K562 (cell line): ENCODE measurements around the gene PRR19. TPM values are rescaled to one million over a fixed set of nuclear protein-coding genes. Genes with fewer than 3 reads are reported as not detected.

Experiments used
- ATAC-seq: fragments of 200-7000 bp; cut with Tn5 transposase; 3 replicates; pipeline ENCODE4 v1.9.1; 2020; ENCODE audit warnings: moderate library complexity
- BruUV-seq: library from RNA; stranded (reverse); fragments of 400-500 nt; replicated peaks from 2 replicates; lab custom pipeline; 2021; lab: Mats Ljungman, UMichigan
- CTCF ChIA-PET: fragments of 300-600 bp; formaldehyde crosslinking; extraction: SDS; loops from one replicate; lab custom pipeline; 2021; ENCODE audit warnings: low intra/inter-chr PET ratio; lab: Yijun Ruan, JAX
- POLR2A ChIA-PET: fragments of 300-600, 350-650 bp; sonication (Branson Sonifier 250); formaldehyde crosslinking; extraction: SDS; loops from one replicate; lab custom pipeline; 2021; ENCODE audit warnings: antibody characterized with exemption, inconsistent platforms; lab: Yijun Ruan, JAX
- DNase-seq, 4 experiments: peaks; one replicate each; pipeline versions ENCODE4 v3.0.0 to v3.0.0-alpha.2; 2011 to 2018; ENCODE audit warnings: low spot score in 3 of 4, mixed read lengths in 3 of 4; ENCODE audit errors: extremely low read depth in 1 of 4
- FAIRE-seq: peaks from 2 replicates; lab custom pipeline; 2011; peaks lifted over from hg19 to GRCh38; lab: Jason Lieb, UNC
- H2AFZ ChIP-seq: 2 replicates; pipeline ENCODE4 v1.6.0; 2011; ENCODE audit warnings: low read depth, low read length, control low read depth, inconsistent platforms
- H3K27ac ChIP-seq: fragments of 200-600 bp; 3 replicates; pipeline ENCODE4 v1.8.0; 2011; ENCODE audit warnings: low read depth, mild to moderate bottlenecking, control low read depth, inconsistent platforms, low read length, moderate library complexity, mixed read lengths; ENCODE audit errors: extremely low read depth
- H3K27me3 ChIP-seq, 2 experiments: fragments of 300-600 bp in 1 of 2; 2 replicates in 1 of 2; 3 replicates in 1 of 2; pipeline versions ENCODE4 v1.6.0 to v1.8.0; 2011; ENCODE audit warnings: inconsistent platforms in 2 of 2, low read length in 2 of 2, mild to moderate bottlenecking in 1 of 2, mixed read lengths in 1 of 2, moderate library complexity in 1 of 2; ENCODE audit not compliant: control insufficient read depth in 2 of 2, insufficient read depth in 2 of 2
- H3K36me3 ChIP-seq: fragments of 300-600 bp; 3 replicates; pipeline ENCODE4 v1.8.0; 2011; ENCODE audit warnings: mild to moderate bottlenecking, low read length, inconsistent platforms; ENCODE audit not compliant: control insufficient read depth, insufficient read depth
- H3K4me1 ChIP-seq, 2 experiments: fragments of 200-600 bp in 1 of 2; replicated peaks in 1 of 2; 2 replicates in 1 of 2; 3 replicates in 1 of 2; pipeline versions ENCODE4 v1.5.1 to v1.8.0; 2011; ENCODE audit warnings: inconsistent platforms in 2 of 2, low read length in 2 of 2, mild to moderate bottlenecking in 1 of 2, mixed read lengths in 1 of 2, moderate library complexity in 1 of 2; ENCODE audit not compliant: control insufficient read depth in 2 of 2, insufficient read depth in 2 of 2
- H3K4me2 ChIP-seq: 2 replicates; pipeline ENCODE4 v1.6.1; 2011; ENCODE audit warnings: low read length, control low read depth, inconsistent platforms, mixed read lengths; ENCODE audit not compliant: insufficient read depth
- H3K4me3 ChIP-seq: fragments of 200-600 bp; sonication (generic), shearing (Covaris generic); 2 replicates; pipeline ENCODE4 v1.5.1; 2016; ENCODE audit warnings: control low read depth, inconsistent platforms
- H3K79me2 ChIP-seq: fragments of 200-600 bp; 3 replicates; pipeline ENCODE4 v1.8.0; 2011; ENCODE audit warnings: low read length, inconsistent platforms; ENCODE audit not compliant: control insufficient read depth, insufficient read depth
- H3K9ac ChIP-seq, 2 experiments: 2 replicates each; pipeline versions ENCODE4 v1.6.0 to v1.6.1; 2011; ENCODE audit warnings: low read depth in 2 of 2, low read length in 2 of 2, control low read depth in 1 of 2, inconsistent platforms in 1 of 2, mild to moderate bottlenecking in 1 of 2, mixed read lengths in 1 of 2; ENCODE audit not compliant: insufficient read depth in 1 of 2
- H3K9me1 ChIP-seq: one replicate; pipeline ENCODE4 v1.6.0; 2011; ENCODE audit warnings: inconsistent platforms, mild to moderate bottlenecking, low read length, moderate library complexity; ENCODE audit not compliant: control insufficient read depth, insufficient read depth
- H3K9me3 ChIP-seq: replicated peaks from 2 replicates; pipeline ENCODE4 v1.5.1; 2011; ENCODE audit warnings: low read depth, low read length, inconsistent platforms; ENCODE audit not compliant: control insufficient read depth, insufficient read depth
- H4K20me1 ChIP-seq: replicated peaks from 2 replicates; pipeline ENCODE4 v1.6.1; 2011; ENCODE audit warnings: low read length, inconsistent platforms, mixed read lengths; ENCODE audit not compliant: control insufficient read depth, insufficient read depth
- CEBPB ChIP-seq: fragments of 450-650 bp; IDR thresholded peaks from 2 replicates; pipeline ENCODE4 v1.6.1; 2016; ENCODE audit warnings: missing genetic modification characterization, missing compliant biosample characterization
- DPF2 ChIP-seq: fragments of 450-650 bp; IDR thresholded peaks from 2 replicates; pipeline ENCODE4 v1.6.1; 2016
- PCBP1 ChIP-seq: fragments of 200-400 bp; formaldehyde crosslinking; IDR thresholded peaks from 2 replicates; pipeline ENCODE4 v1.6.1; 2018; ENCODE audit warnings: mild to moderate bottlenecking, low read depth, low read length; ENCODE audit not compliant: poor library complexity, severe bottlenecking
- RBFOX2 ChIP-seq: fragments of 200-400 bp; formaldehyde crosslinking; IDR thresholded peaks from 2 replicates; pipeline ENCODE4 v1.6.1; 2017; ENCODE audit warnings: low read depth, mild to moderate bottlenecking, low read length, moderate library complexity
- WGBS: fragments of 100-300 bp; shearing (Covaris generic); methylation state at CpG from one replicate; pipeline ENCODE4 v1.1.6; 2016; ENCODE audit warnings: low coverage, mixed read lengths; ENCODE audit not compliant: insufficient coverage; ENCODE audit errors: missing lambda C conversion rate; 5-methylcytosine and 5-hydroxymethylcytosine counted together
- in situ Hi-C: fragments of 300-500 bp; cut with MboI; formaldehyde crosslinking; loops from 4 replicates; pipeline ENCODE4 v1.15.0; 2018; ENCODE audit warnings: inconsistent platforms, mixed read lengths
- intact Hi-C: fragments of 100-400 bp; cut with micrococcal nuclease; formaldehyde crosslinking; loops from 2 replicates; pipeline ENCODE4 v1.14.2; 2022
- polyA plus RNA-seq, 8 experiments: library from polyadenylated mRNA; depleted of rRNA in 4 of 8; stranded (reverse) in 5 of 8; unstranded in 3 of 8; fragments of >200 nt; fragmentation: Nextera tagmentation in 2 of 8; fragmentation: Illumina TruSeq in 1 of 8; extraction: Ambion mirVana in 2 of 8; extraction: Trizol in 1 of 8; gene quantifications; 2 replicates each; pipeline versions ENCODE4 v1.2.1 to v1.2.3, GENCODE V29; 2011 to 2014; ENCODE audit warnings: inconsistent platforms in 1 of 8, missing spikeins in 1 of 8
- total RNA-seq, 7 experiments: library from RNA; depleted of rRNA in 6 of 7; stranded (reverse); fragments of >200 nt in 6 of 7; fragmentation: Illumina TruSeq in 2 of 7; extraction: Trizol in 2 of 7; gene quantifications; 2 replicates each; pipeline versions ENCODE4 v1.2.1 to v1.2.3, GENCODE V29; 2011 to 2021; ENCODE audit warnings: low replicate concordance in 1 of 7

The PRR19 gene
- total and polyA plus RNA-seq, 9 of the 15 experiments (the other 6 are each of a cell fraction or from before 2014, with no cell fraction given), result 0.10 to 1.6 (median 0.54) TPM

- no peak overlapping the region for H2AFZ ChIP-seq
- no peak for TF ChIP-seq CEBPB (tag)
- H3K9me3 ChIP-seq, result no peaks in the 10 kb centered on the region
- peaks cover 32% of the 10 kb centered on the region for H3K79me2 ChIP-seq
- no peak overlapping the region for H3K27ac ChIP-seq
- FAIRE-seq (no peak), ATAC-seq (no peak), DNase-seq (no peak)
- H3K27me3 ChIP-seq, result no peaks in the 10 kb centered on the region
- H3K4me2 ChIP-seq, result no peak overlapping the region
- no peaks in the 10 kb centered on the region for H4K20me1 ChIP-seq
- ChIA-PET CTCF (no interaction called here), POLR2A (interaction anchor here (0.9 to 2.9 kb wide), 2 partner anchors 8 to 9 kb away, joined by 3 to 16 read pairs; no protein-coding TSS in a partner anchor)
- no peak overlapping the region for H3K9ac ChIP-seq
- WGBS, result 93% methylated on average over 25 of the region's 35 CpGs
- no TSS peak for BruUV-seq
- in situ Hi-C loops (no loop called here), intact Hi-C loops (no loop called here)
- H3K36me3 ChIP-seq, result peaks cover 55% of the 10 kb centered on the region
- H3K4me3 ChIP-seq, result no peak overlapping the region
- H3K9me1 ChIP-seq, result no peaks in the 10 kb centered on the region
- H3K4me1 ChIP-seq, result peaks cover 17 to 55% of the 10 kb centered on the region in 2 experiments
These were observed 29.9 kb upstream of the PRR19 start for GRCh38 chr19:42271861-42272534.

DNA sequence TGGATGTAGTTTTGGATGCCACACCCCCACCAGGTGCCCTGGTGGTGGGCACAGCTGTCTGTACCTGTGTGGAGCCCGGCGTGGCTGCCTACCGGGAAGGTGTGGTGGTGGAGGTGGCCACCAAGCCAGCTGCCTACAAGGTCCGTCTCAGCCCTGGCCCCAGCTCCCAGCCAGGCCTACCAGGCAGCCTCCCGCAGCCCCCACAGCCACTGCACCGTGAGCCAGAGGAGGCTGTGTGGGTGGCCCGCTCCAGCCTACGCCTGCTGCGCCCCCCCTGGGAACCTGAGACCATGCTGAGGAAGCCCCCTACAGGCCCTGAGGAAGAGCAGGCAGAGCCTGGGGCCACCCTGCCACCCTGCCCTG, 29.4 kb upstream of the PRR19 start:
- ATAC-seq, result no peak
- H3K4me3 ChIP-seq, result no peak overlapping the region
- no peaks in the 10 kb centered on the region for H3K9me3 ChIP-seq
- H3K9me1 ChIP-seq, result no peaks in the 10 kb centered on the region
- ChIA-PET CTCF (no interaction called here), POLR2A (interaction anchor here (0.7 to 0.9 kb wide), 2 partner anchors 10 to 31 kb away, joined by 3 read pairs; no protein-coding TSS in a partner anchor)
- in situ Hi-C loops (no loop called here), intact Hi-C loops (no loop called here)
- H3K27ac ChIP-seq, result no peak overlapping the region
- H3K36me3 ChIP-seq, result peaks cover 57% of the 10 kb centered on the region
- no peak overlapping the region for H3K4me2 ChIP-seq
- 98% methylated on average over 9 of the region's 9 CpGs for WGBS
- FAIRE-seq, result no peak
- H3K4me1 ChIP-seq, result peaks cover 15 to 50% of the 10 kb centered on the region in 2 experiments
- DNase-seq, result no peak
- H2AFZ ChIP-seq, result no peak overlapping the region
- no peaks in the 10 kb centered on the region for H4K20me1 ChIP-seq
- no peaks in the 10 kb centered on the region for H3K27me3 ChIP-seq
- H3K9ac ChIP-seq, result no peak overlapping the region
- no TSS peak for BruUV-seq
- TF ChIP-seq RBFOX2, result peak; percentile 52; the same call in 1 of the 2 replicates
- TF ChIP-seq PCBP1, result no peak
- no peak for TF ChIP-seq DPF2
- peaks cover 32% of the 10 kb centered on the region for H3K79me2 ChIP-seq
